Stimulated activated effector memory CD8-positive, alpha-beta T cell treated with anti-CD3 and anti-CD28 coated beads, Interleukin-12 subunit alpha, Interleukin-12 subunit beta, amount 100 ng/mL, for 72 hours (primary cell): Measurements from ENCODE around the gene TM9SF1.

Experiments used
- ATAC-seq: fragments of 150-1000 bp; cut with Tn5 transposase; 2 replicates; pipeline ENCODE4 v1.10.0; 2021
- DNase-seq, 2 donors: peaks; one replicate each; pipeline ENCODE4 v3.0.0; 2021 to 2022; ENCODE audit warnings: low spot score in 2 of 2
- H3K27ac Mint-ChIP-seq: one replicate; pipeline ENCODE4 v1.8.0; 2022; ENCODE audit warnings: mild to moderate bottlenecking, mixed read lengths
- H3K36me3 Mint-ChIP-seq: one replicate; pipeline ENCODE4 v1.8.0; 2022; ENCODE audit warnings: mild to moderate bottlenecking, mixed read lengths
- H3K4me1 Mint-ChIP-seq: one replicate; pipeline ENCODE4 v1.8.0; 2022; ENCODE audit warnings: mixed read lengths
- H3K4me3 Mint-ChIP-seq: one replicate; pipeline ENCODE4 v1.8.0; 2022; ENCODE audit warnings: mild to moderate bottlenecking, mixed read lengths
- H3K9me3 Mint-ChIP-seq: one replicate; pipeline ENCODE4 v1.8.0; 2022; ENCODE audit warnings: mixed read lengths

The TM9SF1 gene

DNA sequence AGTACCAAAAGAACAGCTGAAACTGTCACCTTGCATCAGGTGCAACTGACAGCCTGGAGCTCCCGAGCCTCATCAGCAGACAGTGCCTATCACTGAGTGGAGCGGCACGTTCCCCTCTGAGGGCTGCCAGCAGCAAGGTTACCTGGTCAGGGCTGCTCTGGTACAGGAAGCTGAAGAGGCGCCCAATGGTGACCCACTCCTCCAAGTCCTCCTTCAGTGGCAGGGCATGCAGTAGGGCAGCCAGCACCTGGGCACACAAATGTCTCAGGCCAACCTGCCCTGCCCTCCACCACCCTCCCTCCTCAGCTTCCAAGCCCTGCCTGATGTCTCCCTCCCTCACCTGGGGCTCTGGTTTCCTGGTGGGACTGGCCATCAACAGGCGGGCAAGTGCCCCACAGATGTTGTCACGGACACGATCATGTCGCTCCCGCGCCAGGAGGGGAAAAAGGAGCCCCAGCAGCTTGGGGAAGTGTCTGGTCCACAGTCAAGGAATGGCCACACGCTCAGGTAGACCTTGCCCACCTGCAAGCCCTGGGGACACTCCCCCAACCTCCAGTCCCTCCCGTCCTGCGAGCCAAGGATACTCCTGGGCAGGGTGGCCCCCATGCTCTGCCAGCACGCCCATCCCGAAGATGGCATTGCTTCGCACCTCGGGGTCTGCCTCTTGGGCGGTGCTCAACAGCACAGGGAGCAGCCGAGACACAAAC lies 13.7 kb downstream of the TM9SF1 start:
- H3K27ac Mint-ChIP-seq: peak overlapping the region; percentile 85
- H3K4me1 Mint-ChIP-seq: peaks cover 29% of the 10 kb centered on the region
- no peak for ATAC-seq
- no peaks in the 10 kb centered on the region for H3K9me3 Mint-ChIP-seq
- H3K4me3 Mint-ChIP-seq: no peak overlapping the region
- peaks cover 93% of the 10 kb centered on the region for H3K36me3 Mint-ChIP-seq
- DNase-seq: no peak

DNA sequence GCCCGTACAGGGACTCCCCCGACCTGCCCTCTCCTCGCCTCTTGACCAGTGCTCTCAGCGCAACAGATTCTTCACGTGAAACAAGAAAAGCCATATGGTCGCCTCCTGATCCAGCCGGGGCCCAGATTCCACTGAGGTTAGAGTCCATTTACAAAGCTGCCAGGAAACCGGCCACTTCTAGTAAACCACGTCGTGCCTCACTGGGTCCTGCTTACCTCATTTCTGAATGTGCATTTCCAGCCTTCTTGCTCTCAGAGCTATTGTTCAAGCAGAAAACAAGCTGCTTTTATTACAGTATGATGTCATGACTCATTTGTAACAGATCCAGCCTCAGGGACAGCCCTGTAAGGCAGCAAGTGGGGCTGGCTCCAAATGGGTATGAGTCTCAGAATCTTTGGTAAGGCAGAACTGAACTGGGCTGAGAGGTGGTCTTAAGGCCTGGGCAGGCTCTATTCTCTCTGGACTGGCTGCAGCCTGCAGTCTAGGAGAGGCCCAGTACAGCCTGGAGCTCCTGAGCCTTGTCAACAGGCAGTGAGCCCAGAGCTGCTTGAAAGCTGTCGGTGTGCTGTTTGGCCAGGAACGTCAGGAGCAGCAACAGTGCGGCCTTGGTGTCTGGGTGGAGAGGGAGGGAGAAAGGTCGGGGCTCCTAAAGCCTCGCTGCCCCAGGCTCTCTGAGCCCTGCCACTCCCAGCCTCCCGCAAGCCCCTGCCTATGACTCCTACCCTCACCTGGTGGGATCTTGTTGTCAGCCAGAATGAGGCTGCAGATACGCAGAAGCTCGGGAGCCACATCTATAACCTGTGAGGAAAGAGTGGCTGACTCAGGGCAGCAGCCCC lies 15.1 kb downstream of the TM9SF1 start:
- H3K4me1 Mint-ChIP-seq: peaks cover 25% of the 10 kb centered on the region
- DNase-seq: no peak
- H3K36me3 Mint-ChIP-seq: peaks cover 98% of the 10 kb centered on the region
- ATAC-seq: peak; percentile 27
- peak overlapping the region; percentile 85 for H3K27ac Mint-ChIP-seq
- no peaks in the 10 kb centered on the region for H3K9me3 Mint-ChIP-seq
- no peak overlapping the region for H3K4me3 Mint-ChIP-seq

DNA sequence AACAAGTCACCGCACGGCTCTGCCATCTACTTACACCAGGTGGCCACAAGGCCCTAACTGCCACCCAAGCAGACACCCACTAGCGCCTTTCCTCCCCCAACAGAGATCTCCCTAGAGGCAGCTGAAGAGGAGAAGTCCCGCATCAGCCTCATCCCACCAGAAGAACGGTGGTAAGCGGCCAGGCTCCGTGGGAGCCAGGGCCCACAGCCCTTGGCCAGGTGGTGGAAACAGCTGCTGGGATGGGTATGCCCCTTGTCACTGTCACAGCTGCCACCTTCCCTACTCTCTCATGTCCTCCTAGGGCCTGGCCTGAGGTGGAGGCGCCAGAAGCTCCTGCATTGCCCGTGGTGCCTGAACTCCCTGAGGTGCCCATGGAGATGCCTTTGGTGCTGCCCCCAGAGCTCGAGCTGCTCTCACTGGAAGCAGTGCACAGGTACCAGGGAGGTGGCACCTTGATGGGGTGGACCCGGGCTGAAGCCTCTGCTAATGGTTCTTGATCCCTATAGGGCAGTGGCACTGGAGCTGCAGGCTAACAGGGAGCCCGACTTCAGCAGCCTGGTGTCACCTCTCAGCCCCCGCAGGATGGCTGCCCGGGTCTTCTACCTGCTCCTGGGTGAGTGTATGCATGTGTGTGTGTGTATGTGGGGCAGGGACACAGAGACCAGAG lies 15.8 kb downstream of the TM9SF1 start:
- Mint-ChIP-seq H3K4me3 (no peak overlapping the region), H3K27ac (peak overlapping the region; percentile 85), H3K4me1 (peaks cover 32% of the 10 kb centered on the region), H3K36me3 (peaks cover 98% of the 10 kb centered on the region), H3K9me3 (no peaks in the 10 kb centered on the region)
- peak; percentile 2 for ATAC-seq
- no peak for DNase-seq

DNA sequence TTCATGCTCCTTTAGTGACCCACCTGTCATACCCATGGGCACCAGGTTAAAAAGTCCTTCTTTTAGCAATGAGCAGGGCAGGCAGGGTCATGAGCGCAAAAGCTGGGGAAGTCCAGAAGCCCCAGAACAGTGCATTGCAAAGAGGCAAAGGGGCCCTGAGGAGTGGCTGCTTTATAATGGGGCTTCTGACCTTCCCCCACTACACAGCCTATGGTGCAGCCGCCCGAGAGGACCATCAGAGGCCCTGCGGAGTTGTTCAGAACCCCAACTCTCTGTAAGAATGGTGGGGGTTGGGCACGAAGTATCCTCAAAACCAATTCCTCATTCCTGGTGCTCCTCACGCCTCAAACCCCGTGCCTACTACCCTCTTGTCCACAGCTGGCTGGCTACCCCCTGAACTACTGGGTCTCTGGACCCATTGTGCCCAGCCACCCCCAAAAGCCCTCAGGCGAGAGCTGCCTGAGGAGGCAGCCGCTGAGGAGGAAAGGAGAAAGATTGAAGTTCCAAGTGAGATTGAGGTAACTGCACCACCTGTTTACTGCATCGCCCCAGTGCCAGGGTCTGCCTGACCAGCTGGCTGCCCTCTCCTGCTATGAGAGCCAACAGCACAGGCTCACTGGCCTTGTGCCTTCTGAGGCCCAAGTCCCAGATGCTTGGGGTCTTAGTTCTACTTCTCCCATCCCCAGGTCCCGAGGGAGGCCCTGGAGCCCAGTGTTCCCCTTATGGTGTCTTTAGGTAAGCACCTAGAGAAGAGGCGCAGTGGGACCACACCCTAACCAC lies 16.7 kb downstream of the TM9SF1 start:
- no peak for DNase-seq
- Mint-ChIP-seq H3K4me3 (no peak overlapping the region), H3K4me1 (peaks cover 34% of the 10 kb centered on the region), H3K9me3 (no peaks in the 10 kb centered on the region), H3K36me3 (peaks cover 98% of the 10 kb centered on the region), H3K27ac (peak overlapping the region; percentile 85)
- ATAC-seq: no peak

DNA sequence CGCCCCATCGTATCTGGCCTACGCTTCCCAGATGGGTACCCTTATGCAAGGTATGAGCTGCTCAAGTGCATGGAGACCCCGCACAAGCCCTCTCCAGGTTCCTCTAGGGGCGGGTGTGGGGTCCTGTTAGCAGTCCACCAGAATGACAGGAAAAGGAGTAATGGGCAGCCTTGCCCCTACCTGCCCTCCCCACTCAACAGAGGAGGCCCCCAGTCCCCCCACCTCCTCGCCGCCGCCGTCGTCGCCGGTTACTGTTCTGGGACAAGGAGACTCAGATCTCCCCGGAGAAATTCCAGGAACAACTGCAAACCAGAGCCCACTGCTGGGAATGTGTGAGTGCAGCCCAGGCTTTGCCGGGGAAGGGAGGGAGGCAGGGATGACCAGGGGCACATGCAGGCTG lies 17.4 kb downstream of the TM9SF1 start:
- no peaks in the 10 kb centered on the region for H3K9me3 Mint-ChIP-seq
- DNase-seq (no peak), ATAC-seq (no peak)
- H3K4me3 Mint-ChIP-seq: no peak overlapping the region
- H3K27ac Mint-ChIP-seq: no peak overlapping the region
- peaks cover 98% of the 10 kb centered on the region for H3K36me3 Mint-ChIP-seq
- peaks cover 41% of the 10 kb centered on the region for H3K4me1 Mint-ChIP-seq

DNA sequence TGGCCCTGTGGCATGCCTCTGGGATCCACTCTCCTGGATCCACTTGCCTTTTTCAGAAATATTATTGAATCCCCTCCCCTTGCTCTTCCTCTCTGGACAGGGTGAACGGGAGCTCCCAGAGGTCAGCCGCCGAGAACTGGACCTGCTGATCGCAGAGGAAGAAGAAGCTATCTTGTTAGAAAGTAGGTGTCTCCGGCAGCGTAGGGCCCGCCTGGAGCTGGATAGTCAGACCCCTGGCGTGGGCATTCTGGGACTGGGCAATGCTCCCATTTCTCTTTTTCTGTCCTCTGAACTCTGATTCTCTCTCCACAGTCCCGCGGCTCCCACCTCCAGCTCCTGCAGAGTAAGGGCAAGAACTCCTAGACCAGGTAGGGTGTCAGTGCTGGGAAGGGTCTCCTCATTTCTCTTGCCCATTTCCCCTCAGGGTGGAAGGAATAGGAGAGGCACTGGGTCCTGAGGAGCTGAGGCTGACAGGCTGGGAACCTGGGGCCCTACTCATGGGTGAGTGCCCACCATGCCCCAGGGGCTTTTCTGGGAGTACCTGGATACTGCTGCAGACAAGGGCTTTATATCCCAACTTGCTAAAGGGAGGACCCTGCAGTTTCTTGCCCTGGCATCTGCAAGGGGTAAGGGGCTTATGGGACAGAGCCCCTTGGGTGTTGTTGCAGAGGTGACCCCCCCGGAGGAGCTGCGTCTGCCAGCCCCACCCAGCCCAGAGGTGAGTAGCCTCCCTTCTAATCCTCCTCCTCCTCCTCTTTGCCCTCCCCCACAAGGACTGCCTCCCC lies 18.0 kb downstream of the TM9SF1 start:
- ATAC-seq: no peak
- Mint-ChIP-seq H3K4me3 (no peak overlapping the region), H3K9me3 (no peaks in the 10 kb centered on the region), H3K27ac (no peak overlapping the region), H3K36me3 (peaks cover 94% of the 10 kb centered on the region), H3K4me1 (peaks cover 39% of the 10 kb centered on the region)
- DNase-seq: no peak

DNA sequence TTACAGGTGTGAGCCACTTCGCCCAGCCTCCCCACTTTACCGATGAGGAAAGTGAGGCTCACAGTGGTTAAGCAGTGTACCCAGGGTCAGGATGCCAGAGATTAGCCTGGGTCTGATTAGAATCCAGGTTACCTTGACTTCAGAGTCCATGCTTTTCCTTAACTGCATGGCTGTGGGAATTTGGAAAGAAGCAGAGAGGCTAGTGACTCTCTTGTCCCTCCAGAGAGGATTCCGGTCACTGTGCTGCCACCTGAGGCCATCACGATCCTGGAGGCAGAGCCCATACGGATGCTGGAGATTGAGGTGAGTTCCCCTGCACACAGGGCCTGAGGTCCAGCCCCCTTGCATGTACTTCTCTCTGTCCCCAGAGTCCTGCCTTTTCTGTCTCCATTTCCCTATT lies 18.6 kb downstream of the TM9SF1 start:
- DNase-seq (no peak), ATAC-seq (no peak)
- H3K4me1 Mint-ChIP-seq: peaks cover 44% of the 10 kb centered on the region
- peaks cover 91% of the 10 kb centered on the region for H3K36me3 Mint-ChIP-seq
- no peak overlapping the region for H3K27ac Mint-ChIP-seq
- no peak overlapping the region for H3K4me3 Mint-ChIP-seq
- H3K9me3 Mint-ChIP-seq: no peaks in the 10 kb centered on the region

DNA sequence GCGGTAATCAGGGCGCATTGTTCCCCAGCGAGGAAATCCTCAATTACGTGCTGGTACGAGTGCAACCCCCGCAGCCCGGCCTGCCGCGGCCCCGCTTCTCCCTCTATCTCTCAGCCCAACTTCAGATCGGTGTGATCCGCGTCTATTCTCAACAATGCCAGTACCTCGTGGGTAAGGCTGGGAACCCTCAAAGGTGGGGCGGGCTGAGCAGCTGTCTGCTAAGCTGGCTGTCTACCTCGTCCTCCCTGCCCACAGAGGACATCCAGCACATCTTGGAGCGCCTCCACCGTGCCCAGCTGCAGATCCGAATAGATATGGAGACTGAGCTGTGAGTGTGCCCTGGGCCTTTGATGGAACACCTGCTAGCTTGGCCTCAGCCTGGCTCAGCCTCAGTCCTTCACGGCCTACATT lies 22.4 kb downstream of the TM9SF1 start:
- Mint-ChIP-seq H3K4me3 (peak overlapping the region; percentile 84), H3K4me1 (peaks cover 42% of the 10 kb centered on the region), H3K36me3 (peaks cover 91% of the 10 kb centered on the region), H3K9me3 (no peaks in the 10 kb centered on the region), H3K27ac (peak overlapping the region; percentile 64)
- no peak for DNase-seq
- ATAC-seq: no peak

DNA sequence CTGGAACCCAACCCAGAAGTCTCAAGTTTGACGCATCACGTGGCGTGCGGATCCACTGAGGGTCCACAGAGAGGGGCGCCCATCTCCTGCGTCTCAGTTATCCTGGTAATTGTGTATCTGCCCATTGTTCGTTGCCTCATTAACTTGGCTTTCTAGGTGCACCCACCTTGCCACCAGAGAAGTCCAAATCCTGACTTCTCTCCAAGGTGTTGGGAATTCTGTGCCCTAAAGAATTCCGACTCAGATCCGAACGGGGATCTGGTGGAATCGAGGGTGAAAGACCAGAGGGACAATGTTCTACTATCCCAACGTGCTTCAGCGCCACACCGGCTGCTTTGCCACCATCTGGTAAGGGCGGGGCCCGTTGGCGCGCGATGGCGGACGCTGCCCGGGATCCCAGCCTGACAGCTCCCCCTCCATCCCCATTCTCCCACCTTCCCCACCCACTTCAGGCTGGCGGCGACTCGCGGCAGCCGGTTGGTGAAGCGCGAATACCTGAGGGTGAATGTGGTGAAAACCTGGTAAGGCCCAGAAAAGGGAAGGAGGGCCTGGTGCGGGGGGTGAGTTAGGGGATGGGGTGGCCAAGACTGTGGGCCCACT lies 22.9 kb downstream of the TM9SF1 start:
- Mint-ChIP-seq H3K27ac (peak overlapping the region; percentile 86), H3K9me3 (no peaks in the 10 kb centered on the region), H3K4me3 (peak overlapping the region; percentile 84), H3K36me3 (peaks cover 91% of the 10 kb centered on the region), H3K4me1 (peaks cover 47% of the 10 kb centered on the region)
- ATAC-seq: no peak
- DNase-seq: no peak

DNA sequence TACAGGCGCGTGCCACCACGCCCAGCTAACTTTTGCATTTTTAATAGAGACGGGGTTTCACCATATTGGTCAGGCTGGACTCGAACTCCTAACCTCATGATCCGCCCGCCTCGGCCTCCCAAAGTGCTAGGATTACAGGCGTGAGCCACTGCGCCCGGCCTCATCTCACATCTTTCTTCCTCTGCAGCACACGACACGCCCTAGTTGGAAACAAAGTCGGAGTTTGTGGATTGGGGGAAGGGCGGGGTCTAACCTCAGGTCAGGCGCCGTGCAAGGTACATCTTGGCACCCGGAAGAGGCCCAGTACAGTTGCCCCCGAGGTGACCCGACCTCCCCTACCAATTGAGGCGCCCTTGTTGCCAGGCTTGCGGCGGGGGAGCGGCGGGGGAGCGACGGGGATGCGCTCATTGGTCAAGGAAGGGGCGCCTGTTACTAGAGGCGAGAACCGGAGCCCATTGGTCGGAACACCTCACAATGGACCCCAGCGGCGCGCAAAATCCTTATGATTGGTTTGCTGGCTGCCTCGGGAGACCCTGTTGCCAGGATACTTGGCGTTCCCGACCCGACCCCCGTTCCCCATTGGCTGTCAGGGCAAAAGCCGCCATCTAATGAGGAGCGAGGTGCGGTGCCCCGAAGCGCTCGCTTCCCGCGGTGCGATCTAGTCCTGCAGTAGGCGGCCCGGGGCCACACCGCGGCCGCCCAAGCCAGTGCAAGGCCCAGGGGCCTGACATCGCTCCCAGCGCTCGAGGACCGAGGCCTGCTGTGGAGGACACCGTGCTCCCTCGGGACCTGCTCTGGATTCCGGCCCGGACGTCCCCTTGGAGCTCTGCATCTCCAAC lies 23.6 kb downstream of the TM9SF1 start, which contains the start of gene REC8:
Gene REC8, plus strand, starts transcription at position 659 of the 839 bp plus-strand sequence. CDS start 473 bp downstream, outside the sequence.
- Mint-ChIP-seq H3K36me3 (peaks cover 91% of the 10 kb centered on the region), H3K27ac (peak within 1 kb of the TSS; percentile 86), H3K9me3 (no peaks in the 10 kb centered on the region), H3K4me3 (peak within 1 kb of the TSS; percentile 84), H3K4me1 (peaks cover 52% of the 10 kb centered on the region)
- DNase-seq (peak; percentile 43 to 89), ATAC-seq (peak; percentile 87)

DNA sequence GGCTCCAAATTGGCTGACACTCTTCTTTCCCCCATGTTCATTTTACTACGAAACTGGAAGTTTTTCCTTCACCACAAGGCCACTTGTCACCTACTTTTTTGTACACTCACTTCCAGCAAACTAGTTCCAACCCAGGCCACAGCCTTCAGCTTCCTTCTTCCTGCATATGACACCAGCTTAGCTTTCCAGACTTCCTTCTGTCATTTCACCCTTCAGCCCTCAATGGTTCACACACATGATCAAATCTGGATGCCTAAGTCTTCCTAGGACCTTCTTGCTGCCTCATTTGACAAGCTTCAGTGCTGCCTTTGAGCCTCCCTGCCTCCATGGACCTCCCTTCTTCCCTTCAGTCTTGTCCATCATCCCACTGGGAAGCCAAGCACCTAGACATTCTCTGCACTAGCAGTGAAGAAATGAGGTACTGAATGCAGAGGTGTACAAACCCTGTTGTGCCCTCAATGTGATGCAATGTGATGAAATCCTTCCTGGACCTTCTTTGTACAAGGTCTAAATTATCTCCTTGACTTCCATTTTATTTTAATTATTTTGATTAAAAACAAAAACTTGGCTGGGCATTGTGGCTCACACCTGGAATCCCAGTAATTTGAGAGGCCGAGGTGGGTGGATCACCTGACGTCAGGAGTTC lies 27.6 kb downstream of the TM9SF1 start:
- ATAC-seq (no peak), DNase-seq (no peak)
- Mint-ChIP-seq H3K9me3 (no peaks in the 10 kb centered on the region), H3K4me1 (peaks cover 71% of the 10 kb centered on the region), H3K4me3 (no peak overlapping the region), H3K27ac (peak overlapping the region; percentile 6), H3K36me3 (peaks cover 92% of the 10 kb centered on the region)

DNA sequence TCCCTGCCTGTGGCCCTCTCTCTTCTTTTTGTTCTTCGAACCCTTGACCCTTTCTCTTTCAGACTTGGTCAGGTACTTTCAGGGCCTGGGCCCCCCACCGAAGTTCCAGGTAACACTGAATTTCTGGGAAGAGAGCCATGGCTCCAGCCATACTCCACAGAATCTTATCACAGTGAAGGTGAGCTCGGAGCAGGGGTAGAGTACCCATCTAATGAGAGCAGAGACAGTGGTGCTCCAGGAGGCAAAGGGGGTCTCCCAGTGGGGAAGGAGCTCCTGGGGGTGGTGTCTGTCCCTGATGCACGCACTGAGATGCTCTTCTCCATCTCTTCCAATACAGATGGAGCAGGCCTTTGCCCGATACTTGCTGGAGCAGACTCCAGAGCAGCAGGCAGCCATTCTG lies 29.5 kb downstream of the TM9SF1 start:
- peaks cover 100% of the 10 kb centered on the region for H3K36me3 Mint-ChIP-seq
- H3K4me1 Mint-ChIP-seq: peaks cover 72% of the 10 kb centered on the region
- DNase-seq: no peak
- H3K9me3 Mint-ChIP-seq: no peaks in the 10 kb centered on the region
- H3K27ac Mint-ChIP-seq: peak overlapping the region; percentile 99
- H3K4me3 Mint-ChIP-seq: no peak overlapping the region
- no peak for ATAC-seq

DNA sequence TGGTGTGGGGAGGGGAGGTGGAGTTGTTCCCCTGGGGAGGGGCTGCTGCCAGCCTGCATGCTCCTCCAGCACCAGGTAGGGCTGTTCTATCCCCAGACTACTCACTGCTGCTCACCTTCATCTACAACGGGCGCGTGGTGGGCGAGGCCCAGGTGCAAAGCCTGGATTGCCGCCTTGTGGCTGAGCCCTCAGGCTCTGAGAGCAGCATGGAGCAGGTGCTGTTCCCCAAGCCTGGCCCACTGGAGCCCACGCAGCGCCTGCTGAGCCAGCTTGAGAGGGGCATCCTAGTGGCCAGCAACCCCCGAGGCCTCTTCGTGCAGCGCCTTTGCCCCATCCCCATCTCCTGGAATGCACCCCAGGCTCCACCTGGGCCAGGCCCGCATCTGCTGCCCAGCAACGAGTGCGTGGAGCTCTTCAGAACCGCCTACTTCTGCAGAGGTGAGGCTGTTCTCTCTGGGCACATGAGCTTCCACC lies 30.7 kb downstream of the TM9SF1 start:
- DNase-seq (no peak), ATAC-seq (no peak)
- Mint-ChIP-seq H3K4me1 (peaks cover 82% of the 10 kb centered on the region), H3K27ac (peak overlapping the region; percentile 99), H3K9me3 (no peaks in the 10 kb centered on the region), H3K36me3 (peaks cover 100% of the 10 kb centered on the region), H3K4me3 (peak overlapping the region; percentile 17)
